ENCODE data around the gene ZNF789. TPM values are rescaled to one million over a fixed set of nuclear protein-coding genes. Genes with fewer than 3 reads are reported as not detected.

The ZNF789 gene
- polyA plus RNA-seq, 1 of the 3 experiments (the other 2 are of a cell fraction): 27.7 TPM

GRCh38 chr7:99504281-99504602 is 31.6 kb downstream of the ZNF789 start:
- Histone ChIP-seq H3K4me2 (peak overlapping the region; percentile 98), H2AFZ (ENCODE audit: low read depth) (peak overlapping the region; percentile 84), H4K20me1 (ENCODE audit: insufficient read depth) (no peaks in the 10 kb centered on the region; the same call in 1 of the 2 replicates), H3K4me1 (ENCODE audit: control insufficient read depth in 1 of 2, insufficient read depth in 2 of 2, low read depth in 1 of 2, low read length in 1 of 2) (peaks cover 4 to 10% of the 10 kb centered on the region in 2 experiments; a peak in 2 of 4 replicates), H3K36me3 (replicated peaks in 1 of 2; ENCODE audit: control insufficient read depth in 1 of 2, insufficient read depth in 2 of 2, low read length in 1 of 2) (peaks cover 0 to 11% of the 10 kb centered on the region in 2 experiments), H3K9me2 (no peaks in the 10 kb centered on the region), H3K9me3 (no peaks in the 10 kb centered on the region), H3K79me2 (ENCODE audit: insufficient read depth) (peaks cover 64% of the 10 kb centered on the region), H3F3A (replicated peaks; ENCODE audit: insufficient read depth) (peaks cover 12% of the 10 kb centered on the region), H3K4me3 (ENCODE audit: low read depth in 2 of 2, low read length in 1 of 2) (peak overlapping the region; percentile 62 to 98), H3K9ac (peak overlapping the region; percentile 87), H3K27me3 (ENCODE audit: insufficient read depth) (no peaks in the 10 kb centered on the region), H3K27ac (ENCODE audit: low read depth in 2 of 2, low read length in 1 of 2) (peak overlapping the region; percentile 19 to 91; a peak in 3 of 4 replicates)
- peak; percentile 96 for DNase-seq
- POLR2A ChIA-PET: interaction anchor here (0.9 to 2.7 kb wide), 11 partner anchors 11 to 117 kb away, joined by 3 to 14 read pairs (median 6); partner anchors contain the start of genes BUD31, CPSF4, FAM200A and PDAP1
- no peak for TF ChIP-seq TCF12 (IDR thresholded peaks at IDR 0.05)
- no peak for TF ChIP-seq FOXM1 (IDR thresholded peaks at IDR 0.05; ENCODE audit: low read depth)
- TF ChIP-seq GABPA (IDR thresholded peaks at IDR 0.05; ENCODE audit: low read depth): 0 out of 2 replicates have a peak, but pooled peaks have one; percentile 13
- peak; percentile 40; the same call in 1 of the 2 replicates for TF ChIP-seq RFX5 (IDR thresholded peaks at IDR 0.05; ENCODE audit: low read length)
- no peak for TF ChIP-seq CHD2 (IDR thresholded peaks at IDR 0.05; ENCODE audit: low read length, partially characterized antibody)
- 0 out of 2 replicates have a peak, but pooled peaks have one; percentile 38 for TF ChIP-seq NFIC (IDR thresholded peaks at IDR 0.05; ENCODE audit: borderline replicate concordance)
- 5% methylated on average over 17 of the region's 19 CpGs for WGBS (ENCODE audit: low lambda C conversion rate)
- CTCF ChIA-PET: interaction anchor here (0.9 to 1.4 kb wide), 2 partner anchors 76 to 112 kb away, joined by 3 to 4 read pairs; partner anchors contain the start of gene ZSCAN25

- H3K4me3 ChIP-seq (ENCODE audit: low read depth in 2 of 2, low read length in 1 of 2): peak within 1 kb of the TSS; percentile 62 to 98
- no peaks in the 10 kb centered on the region for H3K9me3 ChIP-seq
- under 1% methylated on average over 47 of the region's 53 CpGs for WGBS (ENCODE audit: low lambda C conversion rate)
- H3K4me2 ChIP-seq: peak within 1 kb of the TSS; percentile 98
- H2AFZ ChIP-seq (ENCODE audit: low read depth): peak within 1 kb of the TSS; percentile 84
- H3K27me3 ChIP-seq (ENCODE audit: insufficient read depth): no peaks in the 10 kb centered on the region
- H4K20me1 ChIP-seq (ENCODE audit: insufficient read depth): no peaks in the 10 kb centered on the region; the same call in 1 of the 2 replicates
- peak within 1 kb of the TSS; percentile 89 to 91 for H3K27ac ChIP-seq (ENCODE audit: low read depth in 2 of 2, low read length in 1 of 2)
- H3K9ac ChIP-seq: peak within 1 kb of the TSS; percentile 87
- H3K36me3 ChIP-seq (replicated peaks in 1 of 2; ENCODE audit: control insufficient read depth in 1 of 2, insufficient read depth in 2 of 2, low read length in 1 of 2): peaks cover 0 to 12% of the 10 kb centered on the region in 2 experiments
- peaks cover 8% of the 10 kb centered on the region for H3F3A ChIP-seq (replicated peaks; ENCODE audit: insufficient read depth)
- CTCF ChIA-PET: interaction anchor here (0.9 to 1.5 kb wide), 3 partner anchors 21 to 112 kb away, joined by 3 to 5 read pairs (median 4); partner anchors contain the start of gene ZSCAN25
- POLR2A ChIA-PET: interaction anchor here (0.9 to 2.7 kb wide), 12 partner anchors 11 to 116 kb away, joined by 3 to 14 read pairs (median 6); partner anchors contain the start of genes BUD31, CPSF4, FAM200A and PDAP1
- no peaks in the 10 kb centered on the region for H3K9me2 ChIP-seq
- H3K4me1 ChIP-seq (ENCODE audit: control insufficient read depth in 1 of 2, insufficient read depth in 2 of 2, low read depth in 1 of 2, low read length in 1 of 2): peaks cover 4 to 10% of the 10 kb centered on the region in 2 experiments; a peak in 2 of 4 replicates
- H3K79me2 ChIP-seq (ENCODE audit: insufficient read depth): peaks cover 64% of the 10 kb centered on the region
- peak; percentile 95 for DNase-seq
- TF ChIP-seq TAF1 (IDR thresholded peaks at IDR 0.05; ENCODE audit: borderline replicate concordance, low read depth, low read length) (peak; percentile 98), MAX (IDR thresholded peaks at IDR 0.05; ENCODE audit: low read depth) (peak; percentile 79), SIN3A (IDR thresholded peaks at IDR 0.05; ENCODE audit: borderline replicate concordance, low read depth, low read length) (peak; percentile 80), PBX3 (IDR thresholded peaks at IDR 0.05) (peak; percentile 30), MXI1 (IDR thresholded peaks at IDR 0.05; ENCODE audit: low read depth, low read length) (peak; percentile 60), TEAD4 (IDR thresholded peaks at IDR 0.05; ENCODE audit: borderline replicate concordance, insufficient read depth) (no peak), USF2 (IDR thresholded peaks at IDR 0.05; ENCODE audit: borderline replicate concordance, low read depth, low read length) (no peak), GABPA (IDR thresholded peaks at IDR 0.05; ENCODE audit: low read depth) (peak; percentile 95), CHD2 (IDR thresholded peaks at IDR 0.05; ENCODE audit: low read length, partially characterized antibody) (peak; percentile 97), RFX5 (IDR thresholded peaks at IDR 0.05; ENCODE audit: low read length) (no peak; the same call in 1 of the 2 replicates), RXRA (IDR thresholded peaks at IDR 0.05; ENCODE audit: borderline replicate concordance, low read depth) (no peak), POLR2AphosphoS5 (IDR thresholded peaks at IDR 0.05; ENCODE audit: low read depth, low read length) (peak; percentile 96), USF1 (IDR thresholded peaks at IDR 0.05; ENCODE audit: borderline replicate concordance, low read depth) (no peak), ZBTB33 (IDR thresholded peaks at IDR 0.05; ENCODE audit: borderline replicate concordance, low read depth) (peak; percentile 92), FOXJ3 (CRISPR knock-in tag; IDR thresholded peaks at IDR 0.05) (0 out of 2 replicates have a peak, but pooled peaks have one; percentile 44), FOXM1 (IDR thresholded peaks at IDR 0.05; ENCODE audit: low read depth) (peak; percentile 32; the same call in 1 of the 2 replicates), GATA2 (CRISPR knock-in tag; IDR thresholded peaks at IDR 0.05) (no peak)
These were observed 32.1 kb downstream of the ZNF789 start, which contains the start of gene ZKSCAN5 for GRCh38 chr7:99504603-99505323. Gene ZKSCAN5, plus strand, starts transcription at chr7:99504662. Its CDS starts 1,383 bp downstream, at chr7:99506045.
